GM19193 (cell line): ENCODE results near the gene ATP9B.

Experiments
- POLR2A ChIP-seq: IDR thresholded peaks from 4 replicates; pipeline ENCODE4 v1.6.1; 2011; ENCODE audit not compliant: insufficient read depth, insufficient read length; ENCODE audit errors: extremely low read depth

ATP9B gene

DNA sequence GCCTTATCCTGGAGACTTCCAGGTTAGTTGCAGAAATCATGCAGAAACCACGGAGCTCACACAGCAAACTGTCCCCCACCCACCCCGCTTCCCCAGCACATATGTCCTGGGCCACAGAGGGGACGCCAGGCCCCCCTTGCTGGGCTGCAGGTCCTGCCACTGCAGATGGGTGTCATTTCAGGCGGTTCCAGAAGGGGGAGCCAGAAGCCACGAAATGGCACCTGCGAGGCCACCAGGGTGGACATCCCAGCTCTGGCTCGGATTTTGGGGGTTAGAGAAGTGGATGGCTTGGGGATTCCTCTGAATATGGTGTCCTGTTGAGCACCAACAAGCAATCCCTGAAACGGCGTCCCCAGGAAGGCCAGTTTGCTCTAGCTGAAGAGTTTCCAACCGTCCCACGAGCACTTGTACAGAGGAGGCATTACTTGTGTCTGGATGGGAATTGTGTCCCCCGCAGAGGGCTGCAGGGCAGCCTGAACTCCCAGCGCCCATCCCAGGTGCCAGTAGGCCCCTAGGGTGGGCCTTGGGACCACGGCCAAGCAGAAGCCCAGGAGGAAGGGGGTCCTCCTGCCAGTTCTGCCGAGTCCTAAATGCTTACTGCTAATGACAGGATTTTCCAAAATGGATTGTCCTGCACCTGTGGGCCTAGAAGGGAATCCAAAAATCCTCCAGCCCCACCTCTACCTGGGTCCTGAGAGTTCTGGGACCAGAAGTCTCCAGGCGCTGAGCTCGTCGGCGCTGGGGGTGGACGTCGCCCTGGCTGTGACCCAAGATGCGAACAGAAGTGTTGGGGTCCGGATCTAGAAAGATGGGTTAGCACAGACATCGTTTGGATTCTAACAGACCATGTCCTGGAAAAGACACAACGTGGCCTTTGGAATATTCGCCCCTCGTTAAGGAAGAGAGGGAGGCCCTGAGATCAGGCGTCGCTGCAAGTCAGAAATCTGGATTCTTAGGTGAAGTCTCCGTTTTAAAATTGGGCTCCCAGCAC, 311.9 kb downstream of the ATP9B start:
- no peak for TF ChIP-seq POLR2A

DNA sequence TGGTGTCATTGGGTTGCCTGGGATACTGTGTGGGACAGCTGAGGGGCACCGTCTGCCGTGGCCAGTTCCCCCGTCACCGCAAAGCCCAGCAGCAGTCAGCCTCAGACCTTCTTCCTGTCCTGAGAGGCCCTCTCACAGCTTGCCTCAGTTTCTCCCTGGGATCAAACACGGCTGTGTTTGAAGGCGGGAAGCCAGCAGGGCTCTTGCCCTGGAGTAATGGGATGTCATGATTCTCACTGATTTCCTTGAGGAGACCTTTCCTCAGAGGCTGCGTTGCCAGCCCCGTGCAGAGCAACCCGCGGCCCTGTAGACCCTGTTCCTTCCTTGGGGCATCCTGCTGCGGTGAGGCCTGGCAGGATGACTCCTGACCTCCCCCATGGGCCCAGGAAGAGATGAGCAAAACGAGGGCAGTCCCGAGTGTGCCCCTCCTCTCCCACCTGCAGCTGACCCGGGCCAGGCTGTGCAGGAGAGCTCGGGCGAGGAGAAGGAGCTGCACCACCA, 312.7 kb downstream of the ATP9B start:
- TF ChIP-seq POLR2A = no peak

DNA sequence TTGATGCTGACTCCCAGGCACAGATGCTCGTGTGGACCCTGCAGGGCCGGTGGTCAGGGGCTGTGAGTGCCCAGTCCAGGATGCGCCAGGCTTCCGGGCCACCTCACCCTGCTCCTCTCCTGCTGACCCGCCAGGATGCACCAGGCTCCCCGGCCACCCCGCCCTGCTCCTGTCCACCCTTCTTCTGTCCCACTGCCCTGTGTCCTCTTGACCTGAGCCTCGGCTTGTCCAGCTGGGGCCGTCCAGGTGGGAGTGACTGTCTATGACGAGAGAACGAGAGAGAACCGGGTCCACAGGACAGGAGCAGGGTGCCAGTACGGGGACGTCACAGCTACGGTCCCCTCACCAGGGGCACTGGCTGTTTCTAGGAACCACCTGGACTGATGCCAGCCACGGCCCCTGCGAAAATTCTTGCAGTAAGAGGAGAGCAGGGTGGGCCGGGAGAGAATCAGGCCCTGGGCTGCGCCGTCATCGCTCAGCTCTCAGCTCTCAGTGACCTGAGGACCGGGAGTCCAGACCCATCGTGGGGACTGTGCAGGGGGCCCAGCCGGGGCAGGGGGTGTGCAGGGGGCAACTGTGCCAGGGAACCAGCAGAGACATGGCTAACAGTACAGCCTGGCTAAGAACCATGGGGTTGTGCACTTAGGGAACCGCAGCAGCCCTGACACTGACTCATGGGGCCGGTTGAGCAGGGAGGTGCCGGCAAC, 313.6 kb downstream of the ATP9B start:
- TF ChIP-seq POLR2A = no peak

DNA sequence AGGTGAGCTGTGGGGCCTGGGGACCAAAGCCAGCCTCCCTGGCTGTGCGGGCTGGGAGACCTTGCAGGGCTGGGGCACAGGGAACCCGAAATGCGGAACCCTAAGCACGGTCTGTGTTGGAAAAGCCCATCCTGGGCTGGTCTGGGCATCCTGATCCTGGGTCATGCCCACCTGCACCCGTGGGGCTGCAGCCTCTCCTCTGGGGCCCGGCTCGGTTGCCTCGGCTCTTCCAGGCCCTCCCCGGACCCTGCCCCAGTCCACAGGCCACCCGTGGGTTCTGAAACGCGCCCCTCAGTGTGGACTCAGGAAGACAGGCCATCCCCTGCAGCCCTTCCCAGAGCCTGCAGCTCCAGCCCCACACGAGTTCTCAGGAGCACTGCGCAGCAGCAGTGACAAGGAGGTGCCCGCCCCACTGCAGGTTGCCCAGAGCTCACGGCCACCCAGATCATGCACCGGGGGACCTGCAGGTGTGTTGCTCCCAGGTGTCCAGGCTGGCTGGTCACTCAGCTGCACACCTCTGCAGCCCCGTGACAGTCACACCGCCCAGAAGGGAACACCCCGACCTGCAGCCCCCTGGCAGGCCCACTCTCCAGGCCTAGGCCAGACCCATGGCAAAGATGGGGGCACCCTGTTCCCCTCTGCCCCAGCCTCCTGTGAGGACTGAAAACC, 314.3 kb downstream of the ATP9B start:
- no peak for TF ChIP-seq POLR2A

DNA sequence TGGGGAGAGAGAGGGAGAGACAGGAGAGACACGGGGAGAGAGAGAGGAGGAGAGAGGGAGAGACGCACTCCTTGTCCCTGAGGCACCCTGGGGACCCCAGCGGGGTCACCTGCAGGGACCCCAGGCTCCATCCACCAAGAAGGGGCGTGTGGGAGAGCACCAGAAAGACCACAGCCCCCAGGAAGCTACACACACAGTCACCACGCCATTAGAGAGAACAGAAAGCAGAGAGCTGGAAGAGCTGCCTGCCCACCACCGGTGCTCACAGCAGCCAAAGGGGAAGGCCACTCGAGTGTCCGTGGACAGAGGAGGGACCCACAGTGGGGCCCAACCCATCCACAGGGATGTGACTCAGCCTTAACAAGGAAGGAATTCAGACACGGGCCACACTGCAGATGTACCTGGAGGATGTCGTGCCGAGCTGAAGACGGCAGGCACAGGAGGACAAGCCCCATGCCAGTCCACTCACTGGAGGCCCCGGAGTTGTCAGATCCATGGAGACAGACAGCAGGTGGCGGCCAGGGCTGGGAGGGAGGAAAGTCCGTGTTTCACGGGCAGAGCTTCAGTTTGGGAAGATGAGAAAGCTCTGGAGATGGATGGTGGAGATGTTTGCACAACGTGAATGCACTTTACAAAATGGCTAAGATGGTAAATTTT, 315.1 kb downstream of the ATP9B start:
- TF ChIP-seq POLR2A = no peak

DNA sequence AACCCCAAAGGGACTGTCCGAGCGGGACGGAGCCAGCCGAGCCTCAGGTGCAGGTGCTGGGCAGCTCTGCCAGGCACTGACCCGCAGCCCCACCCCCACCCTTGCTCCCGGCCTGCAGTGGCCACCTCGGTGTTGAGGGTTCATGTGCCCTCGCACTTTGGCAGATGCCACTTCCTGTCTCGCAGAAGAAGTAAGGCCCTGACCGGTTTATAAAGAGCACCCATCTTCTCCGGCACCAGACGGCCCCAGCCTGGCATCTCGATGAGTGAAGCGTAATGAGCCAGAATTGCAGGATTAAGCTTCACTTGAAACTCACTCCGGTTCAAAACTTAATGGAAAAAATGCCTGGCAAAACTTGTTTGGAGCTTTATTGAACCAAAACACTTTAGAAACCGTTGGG, 315.6 kb downstream of the ATP9B start:
- no peak for TF ChIP-seq POLR2A

DNA sequence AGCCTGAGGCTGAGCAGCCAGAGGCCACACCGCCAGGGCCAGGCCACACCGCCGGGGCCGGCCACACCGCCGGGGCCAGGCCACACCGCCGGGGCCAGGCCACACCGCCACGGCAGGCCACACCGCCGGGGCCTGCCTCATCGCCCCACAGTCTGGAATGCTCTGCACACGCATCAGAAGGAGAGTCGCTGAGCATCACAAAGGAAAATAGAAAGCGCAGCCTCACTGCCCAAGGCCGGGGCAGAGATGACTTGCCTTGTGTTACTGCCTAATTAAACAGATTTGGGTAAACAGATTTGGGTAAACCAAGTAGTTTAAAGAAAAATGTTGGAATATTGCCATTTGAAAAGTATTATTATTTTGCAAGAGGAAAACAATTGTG, 316.1 kb downstream of the ATP9B start:
- no peak for TF ChIP-seq POLR2A

DNA sequence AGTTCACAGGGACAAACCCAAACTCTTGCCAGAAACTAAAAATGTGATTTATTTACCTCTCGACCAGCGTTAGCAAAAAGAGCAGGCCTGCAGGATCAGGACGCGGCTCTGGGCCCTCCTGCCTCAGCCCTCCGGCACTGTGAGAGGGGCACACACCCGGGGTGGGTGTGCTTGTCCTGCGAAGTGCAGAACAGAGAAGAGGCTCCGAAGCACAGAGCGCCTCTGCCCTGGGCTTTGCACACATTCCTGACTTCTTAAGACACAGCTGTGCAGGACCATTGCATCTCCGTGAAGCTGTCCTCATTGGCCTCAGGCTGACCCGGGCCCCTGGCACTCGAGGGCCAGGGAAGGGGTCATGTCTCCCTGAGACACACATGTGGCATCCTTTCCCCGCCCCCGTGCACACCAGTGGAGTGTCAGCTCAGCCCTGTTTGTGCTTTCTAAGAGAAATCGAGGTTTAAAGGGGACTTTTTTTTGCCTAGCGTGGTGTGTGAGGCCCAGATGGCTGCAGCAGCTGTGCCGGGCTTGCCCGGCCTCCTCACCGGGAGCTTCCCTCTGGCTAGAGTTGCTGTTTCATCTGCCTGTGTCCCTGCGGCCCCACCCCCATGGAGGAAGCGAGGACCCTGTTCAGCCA, 316.6 kb downstream of the ATP9B start:
- no peak for TF ChIP-seq POLR2A

DNA sequence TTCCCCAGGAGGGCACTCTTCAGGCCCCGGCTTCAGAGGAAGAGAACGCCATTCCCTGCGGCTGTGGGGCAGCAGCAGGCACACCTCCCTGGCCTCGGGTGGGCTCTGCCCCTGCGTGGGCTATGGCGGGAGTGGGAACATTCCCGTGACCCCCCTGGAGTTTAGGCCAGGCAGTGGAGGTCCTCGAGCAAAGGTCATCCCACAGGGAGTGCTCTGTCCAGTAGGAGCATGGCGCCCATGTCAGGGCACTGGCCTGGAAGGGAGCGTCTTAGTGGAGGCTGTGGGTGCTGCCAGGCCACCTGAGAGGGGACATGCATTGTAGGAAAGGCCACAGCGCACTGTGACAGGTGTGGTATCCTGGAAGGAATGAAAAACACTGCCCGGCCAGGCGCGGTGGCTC, 317.4 kb downstream of the ATP9B start:
- no peak for TF ChIP-seq POLR2A

DNA sequence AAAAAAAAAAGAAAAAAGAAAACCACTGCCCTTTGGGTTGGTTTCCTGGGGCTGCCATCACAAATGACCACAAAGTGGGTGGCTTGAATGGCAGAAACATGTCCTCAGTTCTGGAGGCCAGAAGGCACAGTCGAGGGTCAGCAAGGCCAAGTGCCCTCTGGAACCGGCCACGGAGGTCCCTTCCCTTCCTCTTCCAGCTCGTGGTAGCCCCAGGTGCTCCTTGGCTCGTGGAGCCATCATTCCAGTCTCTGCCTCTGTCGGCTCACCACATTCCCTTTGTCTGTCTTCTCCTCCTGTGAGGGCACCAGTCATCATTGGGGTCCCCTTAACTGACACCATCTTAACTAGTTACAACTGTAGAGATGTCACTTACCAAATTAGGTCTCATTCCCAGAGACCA, 318.0 kb downstream of the ATP9B start:
- TF ChIP-seq POLR2A = no peak

DNA sequence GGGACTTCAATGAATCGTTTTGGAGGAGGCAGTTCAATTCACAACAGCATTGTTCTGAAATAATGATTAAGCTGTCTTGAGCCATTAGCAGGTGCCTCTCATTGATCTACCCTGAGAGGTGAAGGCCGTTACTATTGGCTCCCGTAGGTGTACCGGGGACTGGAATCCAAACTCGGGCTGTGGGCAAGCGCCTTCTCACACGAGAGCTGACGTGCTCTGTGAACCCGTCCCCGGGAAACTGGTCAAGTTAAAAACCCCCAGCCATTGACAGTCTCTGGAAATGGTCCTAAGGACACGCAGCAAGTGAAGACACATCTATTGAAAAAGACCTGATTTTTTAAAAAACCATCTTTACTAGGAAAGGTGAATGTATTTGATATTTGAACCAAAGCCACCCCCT, 318.4 kb downstream of the ATP9B start:
- no peak for TF ChIP-seq POLR2A

DNA sequence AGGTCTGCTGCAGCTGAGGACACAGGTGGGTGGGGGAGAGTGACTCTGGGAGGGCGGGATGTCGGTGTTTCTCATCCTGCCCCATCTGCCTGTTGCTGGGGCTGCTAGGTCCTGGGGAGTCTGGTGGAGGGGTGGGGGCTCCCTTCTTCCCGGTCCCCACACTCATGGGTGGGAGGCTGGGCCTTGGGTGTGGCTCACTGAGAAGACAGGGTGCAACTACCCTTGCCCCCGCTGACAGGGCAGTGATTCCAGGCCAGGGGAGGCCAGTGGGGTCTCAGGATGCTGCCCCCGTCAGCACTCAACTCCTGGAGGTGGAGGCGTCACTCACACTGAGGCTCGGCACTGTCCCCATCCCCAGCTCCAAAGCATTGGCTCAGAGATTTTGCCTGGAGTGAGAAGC, 318.8 kb downstream of the ATP9B start:
- TF ChIP-seq POLR2A = no peak

DNA sequence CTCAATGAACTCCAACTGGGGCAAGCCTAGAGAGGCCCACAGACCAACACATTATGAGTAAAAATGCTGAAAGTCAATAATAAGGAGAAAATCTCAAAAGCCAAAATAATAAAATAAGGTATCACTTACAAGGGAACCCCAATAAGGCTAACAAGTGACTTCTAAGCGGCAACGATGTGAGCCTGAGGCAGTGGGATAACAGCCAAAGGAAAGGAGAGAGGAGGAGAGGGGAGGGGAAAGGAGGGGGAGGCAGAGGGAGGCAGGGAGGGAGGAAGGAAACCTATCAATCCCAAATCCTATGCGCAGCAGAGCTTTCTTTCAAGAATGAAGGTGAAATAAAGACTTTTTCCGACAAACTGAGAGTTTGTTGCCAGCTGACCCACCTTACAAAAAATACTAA, 320.5 kb downstream of the ATP9B start:
- no peak for TF ChIP-seq POLR2A

DNA sequence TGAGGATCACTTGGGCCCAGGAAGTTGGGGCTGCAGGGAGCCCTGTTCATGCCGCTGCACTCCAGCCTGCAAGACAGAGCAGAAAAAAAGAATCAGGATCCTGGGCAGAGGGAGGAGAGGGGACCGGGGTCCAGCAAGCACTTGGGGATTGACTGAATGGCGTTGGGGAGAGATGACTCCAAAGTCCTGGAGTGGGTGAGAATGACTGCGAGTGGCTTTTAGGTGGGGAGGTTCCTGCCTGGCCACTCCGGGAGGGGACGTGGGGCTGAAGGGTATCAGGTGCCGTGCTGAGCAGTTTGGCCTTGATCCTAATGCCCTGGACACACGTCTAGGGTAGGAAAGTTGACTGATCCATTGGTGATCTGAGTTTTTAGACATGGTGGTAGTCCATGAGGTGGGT, 323.0 kb downstream of the ATP9B start:
- TF ChIP-seq POLR2A = no peak
